SK-N-SH (cell line): ENCODE data around the gene RNF215. TPM values are rescaled to one million over a fixed set of nuclear protein-coding genes. Genes with fewer than 3 reads are reported as not detected.

Experiments
- CTCF ChIA-PET: fragments of 300-600, 350-600 bp; formaldehyde crosslinking; extraction: SDS; loops from one replicate; lab custom pipeline; 2021; lab: Yijun Ruan, JAX
- POLR2A ChIA-PET: fragments of 350-600 bp; sonication (Branson Sonifier 250); formaldehyde crosslinking; extraction: SDS; loops from one replicate; lab custom pipeline; 2020; ENCODE audit warnings: antibody characterized with exemption, inconsistent platforms; lab: Yijun Ruan, JAX
- DNase-seq: peaks from one replicate; pipeline ENCODE4 v3.0.0; 2012
- H2AFZ ChIP-seq: fragments of 200-600 bp; sonication (generic); 2 replicates; pipeline ENCODE4 v1.8.1; 2016; ENCODE audit warnings: antibody characterized with exemption, mild to moderate bottlenecking, low read depth
- H3F3A ChIP-seq: fragments of 200-600 bp; sonication (generic); replicated peaks from 2 replicates; pipeline ENCODE3; 2016; ENCODE audit warnings: antibody characterized with exemption, mild to moderate bottlenecking; ENCODE audit not compliant: insufficient read depth
- H3K27ac ChIP-seq, 2 experiments: fragments of 200-500 bp in 1 of 2; fragments of 200-600 bp in 1 of 2; sonication (Bioruptor generic) in 1 of 2; sonication (generic), shearing (Covaris generic) in 1 of 2; 2 replicates each; pipeline versions ENCODE4 v1.5.1 to v1.6.1; 2014 to 2016; ENCODE audit warnings: low read depth in 2 of 2, inconsistent platforms in 1 of 2, low read length in 1 of 2, mild to moderate bottlenecking in 1 of 2, mixed read lengths in 1 of 2
- H3K27me3 ChIP-seq: fragments of 200-600 bp; sonication (generic), shearing (Covaris generic); 2 replicates; pipeline ENCODE4 v1.6.1; 2016; ENCODE audit warnings: mixed run types; ENCODE audit not compliant: insufficient read depth
- H3K36me3 ChIP-seq, 2 experiments: fragments of 200-500 bp in 1 of 2; fragments of 200-600 bp in 1 of 2; sonication (Bioruptor generic) in 1 of 2; sonication (generic) in 1 of 2; replicated peaks in 1 of 2; 2 replicates each; pipeline versions ENCODE3 to v1.5.1; 2014 to 2016; ENCODE audit warnings: low read length in 1 of 2, mild to moderate bottlenecking in 1 of 2; ENCODE audit not compliant: insufficient read depth in 2 of 2, control insufficient read depth in 1 of 2
- H3K4me1 ChIP-seq, 2 experiments: fragments of 200-500 bp in 1 of 2; fragments of 200-600 bp in 1 of 2; sonication (Bioruptor generic) in 1 of 2; sonication (generic), shearing (Covaris generic) in 1 of 2; 2 replicates each; pipeline versions ENCODE4 v1.5.1 to v1.6.1; 2014 to 2016; ENCODE audit warnings: low read depth in 1 of 2, low read length in 1 of 2, mixed run types in 1 of 2; ENCODE audit not compliant: insufficient read depth in 2 of 2, control insufficient read depth in 1 of 2
- H3K4me2 ChIP-seq: fragments of 200-600 bp; sonication (generic), shearing (Covaris generic); 2 replicates; pipeline ENCODE4 v1.6.1; 2017; ENCODE audit warnings: mixed run types
- H3K4me3 ChIP-seq, 2 experiments: fragments of 200-500 bp in 1 of 2; fragments of 200-600 bp in 1 of 2; sonication (Bioruptor generic) in 1 of 2; sonication (generic), shearing (Covaris generic) in 1 of 2; 2 replicates each; pipeline versions ENCODE4 v1.5.1 to v1.8.1; 2014 to 2016; ENCODE audit warnings: low read depth in 2 of 2, inconsistent platforms in 1 of 2, low read length in 1 of 2, mild to moderate bottlenecking in 1 of 2, mixed read lengths in 1 of 2, moderate library complexity in 1 of 2
- H3K79me2 ChIP-seq: fragments of 200-600 bp; sonication (generic); 2 replicates; pipeline ENCODE4 v1.8.1; 2017; ENCODE audit warnings: mild to moderate bottlenecking; ENCODE audit not compliant: insufficient read depth
- H3K9ac ChIP-seq: fragments of 200-600 bp; sonication (generic); 2 replicates; pipeline ENCODE4 v1.6.1; 2017; ENCODE audit warnings: mixed run types
- H3K9me2 ChIP-seq: fragments of 200-600 bp; sonication (generic); 2 replicates; pipeline ENCODE4 v1.6.1; 2017; ENCODE audit warnings: mixed run types
- H3K9me3 ChIP-seq: fragments of 200-600 bp; sonication (generic); 2 replicates; pipeline ENCODE4 v1.6.1; 2017; ENCODE audit warnings: mixed run types, mild to moderate bottlenecking, moderate library complexity
- H4K20me1 ChIP-seq: fragments of 200-600 bp; sonication (generic); 2 replicates; pipeline ENCODE4 v1.6.1; 2017; ENCODE audit warnings: mild to moderate bottlenecking, mixed run types; ENCODE audit not compliant: insufficient read depth
- ELF1 ChIP-seq: IDR thresholded peaks from 2 replicates; pipeline ENCODE4 v1.4.0; 2012
- FOSL2 ChIP-seq: IDR thresholded peaks from 2 replicates; pipeline ENCODE4 v1.4.0; 2012; ENCODE audit warnings: low read depth, mild to moderate bottlenecking, moderate library complexity, borderline replicate concordance
- FOXJ3 ChIP-seq: sonication (generic); formaldehyde crosslinking; IDR thresholded peaks from 2 replicates; pipeline ENCODE4 v1.5.1; 2020; ENCODE audit warnings: mild to moderate bottlenecking, missing genetic modification reagents
- FOXM1 ChIP-seq: IDR thresholded peaks from 2 replicates; pipeline ENCODE4 v1.4.0; 2012; ENCODE audit warnings: low read depth, mild to moderate bottlenecking
- GABPA ChIP-seq: IDR thresholded peaks from 2 replicates; pipeline ENCODE4 v1.4.0; 2012; ENCODE audit warnings: low read depth, mild to moderate bottlenecking
- GATA2 ChIP-seq: sonication (generic); formaldehyde crosslinking; IDR thresholded peaks from 2 replicates; pipeline ENCODE4 v1.5.0; 2020; ENCODE audit warnings: mild to moderate bottlenecking, missing genetic modification reagents
- MEF2A ChIP-seq: IDR thresholded peaks from 2 replicates; pipeline ENCODE4 v1.4.0; 2012; ENCODE audit warnings: low read depth, borderline replicate concordance
- NRF1 ChIP-seq: IDR thresholded peaks from 2 replicates; pipeline ENCODE4 v1.6.1; 2012; ENCODE audit warnings: low read depth, mild to moderate bottlenecking, low read length
- PBX3 ChIP-seq: IDR thresholded peaks from 2 replicates; pipeline ENCODE4; 2012
- RAD21 ChIP-seq: IDR thresholded peaks from 2 replicates; pipeline ENCODE4 v1.6.1; 2012; ENCODE audit warnings: mild to moderate bottlenecking, low read length
- RFX5 ChIP-seq: IDR thresholded peaks from 2 replicates; pipeline ENCODE4 v1.6.1; 2012; ENCODE audit warnings: mild to moderate bottlenecking, improper control_type of control experiment, low read length
- RXRA ChIP-seq: IDR thresholded peaks from 2 replicates; pipeline ENCODE4 v1.4.0; 2012; ENCODE audit warnings: low read depth, mild to moderate bottlenecking, borderline replicate concordance
- SIN3A ChIP-seq: IDR thresholded peaks from 2 replicates; pipeline ENCODE4 v1.6.1; 2012; ENCODE audit warnings: low read depth, mild to moderate bottlenecking, low read length, moderate library complexity, borderline replicate concordance
- SMC3 ChIP-seq: IDR thresholded peaks from 2 replicates; pipeline ENCODE4 v1.6.1; 2012; ENCODE audit warnings: low read depth, low read length, improper control_type of control experiment
- TCF12 ChIP-seq: IDR thresholded peaks from 2 replicates; pipeline ENCODE4 v1.4.0; 2012
- TEAD4 ChIP-seq: IDR thresholded peaks from 2 replicates; pipeline ENCODE4 v1.4.0; 2012; ENCODE audit warnings: mild to moderate bottlenecking, borderline replicate concordance; ENCODE audit not compliant: insufficient read depth
- USF2 ChIP-seq: fragments of 150-350 bp; IDR thresholded peaks from 2 replicates; pipeline ENCODE4 v1.6.1; 2017; ENCODE audit warnings: antibody characterized with exemption, low read length, low read depth, borderline replicate concordance
- WGBS: methylation state at CpG from one replicate; pipeline ENCODE4 v1.1.6; 2017; ENCODE audit warnings: low lambda C conversion rate; 5-methylcytosine and 5-hydroxymethylcytosine counted together
- polyA plus RNA-seq, 3 experiments: library from polyadenylated mRNA; depleted of rRNA; stranded (reverse); fragments of >200 nt; gene quantifications; 2 replicates each; pipeline ENCODE4 v1.2.3, GENCODE V29; 2012
- TF ChIP-seq, protein P1 (sequence below): IDR thresholded peaks from 2 replicates; pipeline ENCODE4 v1.6.1; 2012; ENCODE audit warnings: mild to moderate bottlenecking, low read depth, low read length, moderate library complexity

RNF215 gene
- polyA plus RNA-seq, 1 of the 3 experiments (the other 2 are of a cell fraction): 28.6 TPM

DNA sequence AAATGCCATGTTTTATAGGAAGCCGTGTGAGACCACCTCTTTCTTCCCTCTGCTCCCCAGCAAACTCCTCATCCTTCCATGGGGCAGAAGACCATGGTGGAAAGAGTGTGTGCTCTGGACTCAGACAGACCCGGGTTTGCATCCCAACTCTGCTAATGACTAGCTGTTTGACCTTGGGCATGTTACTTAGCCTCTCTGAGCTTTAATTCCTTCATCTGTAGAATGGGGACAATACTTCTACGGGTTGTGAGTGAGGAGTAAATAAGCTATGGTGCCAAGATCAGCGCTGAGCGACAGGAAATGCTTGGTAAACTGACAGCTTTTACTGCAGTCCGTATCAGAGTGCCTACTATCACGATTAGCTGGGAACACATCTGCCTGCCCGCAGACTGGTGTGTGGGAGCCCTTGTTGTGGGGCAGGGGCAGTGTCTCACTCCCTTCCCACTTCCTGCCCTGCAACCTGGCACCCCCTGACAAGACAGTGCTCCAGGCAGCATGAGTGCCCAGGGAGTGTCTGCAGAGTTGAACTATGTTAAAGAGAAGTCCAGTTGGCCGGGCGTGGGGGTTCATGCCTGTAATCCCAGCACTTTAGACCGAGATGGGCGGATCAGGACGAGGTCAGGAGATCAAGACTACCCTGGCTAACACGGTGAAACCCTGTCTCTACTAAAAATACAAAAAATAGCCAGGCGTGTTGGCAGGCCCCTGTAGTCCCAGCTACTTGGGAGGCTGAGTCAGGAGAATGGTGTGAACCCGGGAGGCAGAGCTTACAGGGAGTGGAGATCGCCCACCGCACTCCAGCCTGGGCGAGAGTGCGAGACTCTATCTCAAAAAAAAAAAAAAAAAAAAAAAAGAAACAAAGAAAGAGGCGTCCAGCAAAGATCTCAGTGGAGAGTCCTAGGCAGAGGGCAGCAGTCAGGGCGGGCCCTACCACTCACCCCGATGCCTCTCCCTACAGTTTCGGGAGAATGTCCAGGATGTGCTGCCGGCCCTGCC lies 11.8 kb upstream of the RNF215 start:
- TF ChIP-seq TCF12 (no peak), MEF2A (no peak), TEAD4 (no peak), SMC3 (no peak), SIN3A (no peak), NRF1 (no peak), PBX3 (no peak), FOSL2 (no peak), FOXJ3 (CRISPR knock-in tag) (no peak), GABPA (no peak)
- H4K20me1 ChIP-seq: 0 out of 2 replicates have a peak, but pooled peaks cover 6% of the 10 kb centered on the region
- H3K36me3 ChIP-seq: no peaks in the 10 kb centered on the region
- H3K9ac ChIP-seq: no peak overlapping the region
- H3K9me2 ChIP-seq: no peaks in the 10 kb centered on the region
- no peak overlapping the region for H2AFZ ChIP-seq
- peaks cover 39% of the 10 kb centered on the region for H3K79me2 ChIP-seq
- CTCF ChIA-PET: interaction anchor here (1.0 to 15.4 kb wide), 5 partner anchors 11 to 140 kb away, joined by 3 to 228 read pairs (median 5); partner anchors contain the start of genes CASTOR1 and RNF215
- no peaks in the 10 kb centered on the region for H3K27me3 ChIP-seq
- WGBS: 93% methylated on average over 25 of the region's 25 CpGs
- no peak for DNase-seq
- no peak overlapping the region for H3K27ac ChIP-seq
- H3K4me3 ChIP-seq: no peak overlapping the region
- H3K4me2 ChIP-seq: peak overlapping the region; percentile 96
- no peaks in the 10 kb centered on the region for H3K9me3 ChIP-seq
- no peaks in the 10 kb centered on the region for H3F3A ChIP-seq
- H3K4me1 ChIP-seq: peaks cover 0 to 14% of the 10 kb centered on the region in 2 experiments; a peak in 1 of 4 replicates
- POLR2A ChIA-PET: no interaction called here

DNA sequence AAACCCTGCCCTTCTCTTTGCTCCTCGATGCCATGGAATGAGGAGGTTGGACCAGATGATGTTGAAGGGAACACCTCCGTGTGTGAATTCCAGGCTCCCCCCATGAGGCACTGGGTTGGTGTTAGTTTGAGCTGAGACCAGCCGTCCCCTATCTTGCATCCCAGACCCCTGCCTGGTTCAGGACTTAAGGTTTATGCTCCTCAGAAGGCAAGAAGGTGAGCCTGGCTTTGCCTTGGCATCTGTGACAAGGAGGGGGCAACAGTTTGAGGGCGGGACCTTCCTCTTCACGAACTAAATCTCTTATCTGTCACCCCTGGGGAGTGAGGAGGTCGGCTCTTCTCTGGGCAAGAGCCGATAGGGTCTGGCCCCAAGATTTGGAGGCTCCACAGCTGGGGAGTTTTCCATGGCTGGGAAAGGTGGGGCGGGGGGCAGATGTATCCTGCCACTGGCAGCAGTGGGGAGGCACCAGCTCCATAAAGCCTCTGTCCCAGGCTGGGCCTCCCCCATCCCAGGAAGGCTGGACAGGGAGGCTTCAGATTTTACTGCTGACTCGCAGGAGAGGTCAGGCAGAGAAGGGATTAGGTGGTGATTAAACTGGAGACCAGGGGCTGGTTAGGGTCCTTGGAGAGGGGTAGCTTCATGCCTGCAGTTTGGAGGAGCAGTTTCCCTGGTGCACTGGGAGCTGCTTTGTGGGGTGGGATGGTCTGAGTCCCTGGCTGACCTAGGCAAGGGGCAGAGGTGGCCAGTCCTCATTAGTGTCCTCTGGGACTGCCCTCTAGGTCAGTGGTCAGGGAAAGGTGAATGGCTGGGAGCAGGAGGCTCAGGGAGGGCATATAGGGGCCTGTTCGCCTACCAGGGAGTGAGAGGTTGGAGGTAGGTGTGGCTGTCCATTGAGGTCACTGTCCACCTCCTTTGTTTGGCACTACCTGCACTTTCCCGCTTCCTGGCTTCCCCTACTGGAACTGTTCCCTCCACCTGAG lies 10.7 kb upstream of the RNF215 start:
- DNase-seq: peak; percentile 43
- TF ChIP-seq GABPA (no peak), USF2 (no peak), GATA2 (no peak), RAD21 (no peak), RFX5 (no peak), ELF1 (no peak), FOXM1 (no peak), RXRA (no peak), SIN3A (no peak)
- TF ChIP-seq, protein P1, sequence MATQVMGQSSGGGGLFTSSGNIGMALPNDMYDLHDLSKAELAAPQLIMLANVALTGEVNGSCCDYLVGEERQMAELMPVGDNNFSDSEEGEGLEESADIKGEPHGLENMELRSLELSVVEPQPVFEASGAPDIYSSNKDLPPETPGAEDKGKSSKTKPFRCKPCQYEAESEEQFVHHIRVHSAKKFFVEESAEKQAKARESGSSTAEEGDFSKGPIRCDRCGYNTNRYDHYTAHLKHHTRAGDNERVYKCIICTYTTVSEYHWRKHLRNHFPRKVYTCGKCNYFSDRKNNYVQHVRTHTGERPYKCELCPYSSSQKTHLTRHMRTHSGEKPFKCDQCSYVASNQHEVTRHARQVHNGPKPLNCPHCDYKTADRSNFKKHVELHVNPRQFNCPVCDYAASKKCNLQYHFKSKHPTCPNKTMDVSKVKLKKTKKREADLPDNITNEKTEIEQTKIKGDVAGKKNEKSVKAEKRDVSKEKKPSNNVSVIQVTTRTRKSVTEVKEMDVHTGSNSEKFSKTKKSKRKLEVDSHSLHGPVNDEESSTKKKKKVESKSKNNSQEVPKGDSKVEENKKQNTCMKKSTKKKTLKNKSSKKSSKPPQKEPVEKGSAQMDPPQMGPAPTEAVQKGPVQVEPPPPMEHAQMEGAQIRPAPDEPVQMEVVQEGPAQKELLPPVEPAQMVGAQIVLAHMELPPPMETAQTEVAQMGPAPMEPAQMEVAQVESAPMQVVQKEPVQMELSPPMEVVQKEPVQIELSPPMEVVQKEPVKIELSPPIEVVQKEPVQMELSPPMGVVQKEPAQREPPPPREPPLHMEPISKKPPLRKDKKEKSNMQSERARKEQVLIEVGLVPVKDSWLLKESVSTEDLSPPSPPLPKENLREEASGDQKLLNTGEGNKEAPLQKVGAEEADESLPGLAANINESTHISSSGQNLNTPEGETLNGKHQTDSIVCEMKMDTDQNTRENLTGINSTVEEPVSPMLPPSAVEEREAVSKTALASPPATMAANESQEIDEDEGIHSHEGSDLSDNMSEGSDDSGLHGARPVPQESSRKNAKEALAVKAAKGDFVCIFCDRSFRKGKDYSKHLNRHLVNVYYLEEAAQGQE: no peak

More for the DNA sequence above, 10.7 kb upstream of the RNF215 start:
- Histone ChIP-seq H3K27ac (no peak overlapping the region), H3K27me3 (no peaks in the 10 kb centered on the region), H3K36me3 (no peaks in the 10 kb centered on the region), H3F3A (no peaks in the 10 kb centered on the region), H3K9me3 (no peaks in the 10 kb centered on the region), H3K4me3 (peak overlapping the region; percentile 63 to 75), H3K79me2 (peaks cover 39% of the 10 kb centered on the region), H3K4me1 (peaks cover 0 to 14% of the 10 kb centered on the region in 2 experiments; a peak in 2 of 4 replicates), H4K20me1 (0 out of 2 replicates have a peak, but pooled peaks cover 6% of the 10 kb centered on the region), H3K9me2 (no peaks in the 10 kb centered on the region), H3K4me2 (peak overlapping the region; percentile 96), H2AFZ (no peak overlapping the region), H3K9ac (peak overlapping the region; percentile 76)
- WGBS: 54% methylated on average over 10 of the region's 11 CpGs
- POLR2A ChIA-PET: interaction anchor here (0.6 to 3.0 kb wide), 3 partner anchors 7 to 26 kb away, joined by 3 to 19 read pairs (median 3); no protein-coding TSS in a partner anchor
- CTCF ChIA-PET: interaction anchor here (0.8 to 15.4 kb wide), 9 partner anchors 11 to 164 kb away, joined by 3 to 228 read pairs (median 4); partner anchors contain the start of genes CASTOR1 and RNF215
